Measurements from ENCODE around the gene PLA2G10. TPM values are rescaled to one million over a fixed set of nuclear protein-coding genes. Genes with fewer than 3 reads are reported as not detected.

The PLA2G10 gene
- total and polyA plus RNA-seq, 2 of the 13 experiments (the other 11 are each of a cell fraction or from before 2014, with no cell fraction given): not detected

DNA sequence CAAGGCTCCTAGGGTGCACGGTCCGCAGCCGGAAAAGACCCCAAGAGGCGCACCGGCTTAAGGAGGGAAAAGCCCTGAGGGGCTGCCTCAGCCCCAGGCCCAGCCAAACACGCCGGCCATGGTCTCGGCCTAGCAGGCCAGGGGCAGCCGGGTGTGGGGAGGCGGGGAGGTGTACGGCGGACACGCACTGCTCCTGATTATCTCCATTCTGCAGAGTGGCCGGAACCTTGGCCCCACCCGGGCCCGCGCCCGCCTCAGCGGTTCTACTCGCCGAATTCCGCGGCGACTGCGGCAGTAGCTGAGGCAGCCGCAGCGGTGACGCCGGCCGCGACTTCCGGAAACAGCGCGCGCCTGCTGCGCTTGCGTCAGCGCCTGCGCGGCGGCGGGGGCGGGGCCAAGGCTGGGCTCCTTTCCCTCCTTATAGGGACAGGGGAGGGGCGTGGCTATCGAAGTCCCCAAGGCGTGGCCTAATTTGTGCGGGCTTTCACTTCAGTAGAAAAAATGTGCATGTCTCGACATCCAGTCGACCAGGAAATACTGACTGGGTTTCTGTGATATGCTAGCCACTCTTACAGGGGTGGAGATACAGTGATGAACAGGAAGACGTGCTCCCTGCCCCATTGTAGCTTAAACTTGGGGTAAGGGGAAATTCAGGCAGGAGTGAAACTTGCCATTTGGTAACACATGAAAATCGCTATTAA, 64.0 kb downstream of the PLA2G10 start, which contains the start of gene PARN (continued):
- peak; percentile 91; the same call in 1 of the 2 replicates for TF ChIP-seq ZFP36L1 (CRISPR knock-in tag; IDR thresholded peaks at IDR 0.05)
- TF ChIP-seq KMT2B (CRISPR knock-in tag; IDR thresholded peaks at IDR 0.05): peak; percentile 92
- peak; percentile 81 for TF ChIP-seq RAD21 (CRISPR knock-in tag; IDR thresholded peaks at IDR 0.05)
- peak; percentile 85; the same call in 1 of the 2 replicates for TF ChIP-seq GFI1 (CRISPR knock-in tag; IDR thresholded peaks at IDR 0.05; ENCODE audit: borderline replicate concordance)
- peak; percentile 46; the same call in 1 of the 2 replicates for TF ChIP-seq ZNF143 (CRISPR knock-in tag; IDR thresholded peaks at IDR 0.05)
- peak; percentile 80 for TF ChIP-seq ZNF205 (CRISPR knock-in tag; IDR thresholded peaks at IDR 0.05)
- peak; percentile 98 for TF ChIP-seq MYPOP (CRISPR knock-in tag; IDR thresholded peaks at IDR 0.05)
- TF ChIP-seq ZNF296 (CRISPR knock-in tag; conservative IDR thresholded peaks at IDR 0.05): peak; percentile 81; the same call in 1 of the 2 replicates
- TF ChIP-seq ZNF234 (CRISPR knock-in tag; conservative IDR thresholded peaks at IDR 0.05): 0 out of 2 replicates have a peak, but pooled peaks have one; percentile 21
- peak; percentile 50; the same call in 1 of the 2 replicates for TF ChIP-seq GZF1 (CRISPR knock-in tag; IDR thresholded peaks at IDR 0.05)
- peak; percentile 82 for TF ChIP-seq TBX2 (CRISPR knock-in tag; IDR thresholded peaks at IDR 0.05; ENCODE audit: borderline replicate concordance)
- 0 out of 2 replicates have a peak, but pooled peaks have one; percentile 90 for TF ChIP-seq ZNF570 (CRISPR knock-in tag; IDR thresholded peaks at IDR 0.05; ENCODE audit: borderline replicate concordance)
- TF ChIP-seq ZNF251 (CRISPR knock-in tag; IDR thresholded peaks at IDR 0.05): 0 out of 2 replicates have a peak, but pooled peaks have one; percentile 73
- TF ChIP-seq DBP (CRISPR knock-in tag; IDR thresholded peaks at IDR 0.05; ENCODE audit: not compliant biosample characterization): peak; percentile 94
- TF ChIP-seq GATAD1 (CRISPR knock-in tag; IDR thresholded peaks at IDR 0.05): peak; percentile 90
- TF ChIP-seq ZNF784 (CRISPR knock-in tag; IDR thresholded peaks at IDR 0.05; ENCODE audit: borderline replicate concordance): peak; percentile 97
- TF ChIP-seq NFKBIZ (CRISPR knock-in tag; IDR thresholded peaks at IDR 0.05): peak; percentile 56; the same call in 1 of the 2 replicates
- TF ChIP-seq FOXA3 (CRISPR knock-in tag; IDR thresholded peaks at IDR 0.05): peak; percentile 21; the same call in 1 of the 2 replicates
- peak; percentile 31 for TF ChIP-seq HNRNPK (IDR thresholded peaks at IDR 0.05; ENCODE audit: low read depth, low read length, poor library complexity, severe bottlenecking)
- peak; percentile 55 for TF ChIP-seq ZNF557 (CRISPR knock-in tag; IDR thresholded peaks at IDR 0.05)
- TF ChIP-seq CENPX (CRISPR knock-in tag; IDR thresholded peaks at IDR 0.05): no peak
- TF ChIP-seq RFX3 (CRISPR knock-in tag; IDR thresholded peaks at IDR 0.05): no peak
- TF ChIP-seq CC2D1A (CRISPR knock-in tag; IDR thresholded peaks at IDR 0.05): 0 out of 2 replicates have a peak, but pooled peaks have one; percentile 61
- TF ChIP-seq NCOA2 (CRISPR knock-in tag; IDR thresholded peaks at IDR 0.05): peak; percentile 29; the same call in 1 of the 2 replicates
- peak; percentile 46; the same call in 1 of the 2 replicates for TF ChIP-seq MED13 (CRISPR knock-in tag; IDR thresholded peaks at IDR 0.05)
- peak; percentile 61; the same call in 1 of the 2 replicates for TF ChIP-seq PRMT3 (CRISPR knock-in tag; IDR thresholded peaks at IDR 0.05; ENCODE audit: borderline replicate concordance, low read depth)
- TF ChIP-seq THYN1 (CRISPR knock-in tag; IDR thresholded peaks at IDR 0.05; ENCODE audit: borderline replicate concordance, low read depth): peak; percentile 94; the same call in 1 of the 2 replicates

Measured in HepG2 (cell line).